VCaP (cell line): Measurements from ENCODE around the gene FRAS1.
A peak's percentile ranks its signal among the peaks of the same experiment; 100 is the strongest.

ENCODE experiments used
- H3K27ac ChIP-seq: fragments of 450-650 bp; 2 replicates; pipeline ENCODE4 v1.5.1; 2017
- CTCF ChIP-seq: fragments of 450-650 bp; conservative IDR thresholded peaks from 2 replicates; pipeline ENCODE4 v1.5.1; 2017; ENCODE audit warnings: mild to moderate bottlenecking, moderate library complexity

FRAS1 gene

GRCh38 chr4:78584863-78585547 is 527.9 kb downstream of the FRAS1 start:
- no peak overlapping the region for H3K27ac ChIP-seq
- TF ChIP-seq CTCF = no peak

- no peak for TF ChIP-seq CTCF
- H3K27ac ChIP-seq = no peak overlapping the region
Observed at GRCh38 chr4:78585633-78586032, 528.5 kb downstream of the FRAS1 start.

GRCh38 chr4:78588894-78589545 is 531.9 kb downstream of the FRAS1 start:
- H3K27ac ChIP-seq = no peak overlapping the region
- TF ChIP-seq CTCF = no peak

- no peak for TF ChIP-seq CTCF
- no peak overlapping the region for H3K27ac ChIP-seq
Observed at GRCh38 chr4:78591404-78591803, 534.3 kb downstream of the FRAS1 start.

- peak; percentile 44 for TF ChIP-seq CTCF
- H3K27ac ChIP-seq = no peak overlapping the region
Observed at GRCh38 chr4:78592088-78592783, 535.1 kb downstream of the FRAS1 start.
